Naive thymus-derived CD4-positive, alpha-beta T cell (primary cell): Measurements from ENCODE around the gene KIAA0232. TPM values are rescaled to one million over a fixed set of nuclear protein-coding genes. Genes with fewer than 3 reads are reported as not detected.

Source experiments
- ATAC-seq: fragments of 150-1000 bp; cut with Tn5 transposase; 2 replicates; pipeline ENCODE4 v1.10.0; 2021; ENCODE audit warnings: mild to moderate bottlenecking, moderate library complexity
- CTCF ChIA-PET: fragments of 350-600 bp; sonication (Branson Sonifier 250); formaldehyde crosslinking; loops from one replicate; lab custom pipeline; 2021; ENCODE audit warnings: antibody characterized with exemption; lab: Charles Lee
- POLR2A ChIA-PET: fragments of 350-600 bp; sonication (Branson Sonifier 250); formaldehyde crosslinking; loops from one replicate; lab custom pipeline; 2021; ENCODE audit warnings: antibody characterized with exemption, inconsistent platforms; lab: Charles Lee
- DNase-seq, 9 donors: peaks; one replicate each; pipeline versions ENCODE4 v3.0.0 to v3.0.0-alpha.2; 2020 to 2022; ENCODE audit warnings: mixed read lengths in 1 of 9
- H3K27ac ChIP-seq: one replicate; pipeline ENCODE4 v1.7.0; 2013; ENCODE audit warnings: mild to moderate bottlenecking, low read depth, low read length, moderate library complexity
- H3K27me3 ChIP-seq, 2 donors: one replicate each; pipeline ENCODE4 v1.7.0; 2013; ENCODE audit warnings: low read length in 2 of 2, mild to moderate bottlenecking in 2 of 2, moderate library complexity in 2 of 2; ENCODE audit not compliant: control insufficient read depth in 2 of 2, insufficient read depth in 2 of 2
- H3K36me3 ChIP-seq, 3 experiments: 1 replicate in 2 of 3; 2 replicates in 1 of 3; pipeline ENCODE4 v1.7.0; 2013; ENCODE audit warnings: low read length in 3 of 3, mild to moderate bottlenecking in 3 of 3, moderate library complexity in 1 of 3; ENCODE audit not compliant: insufficient read depth in 3 of 3, control insufficient read depth in 2 of 3
- H3K4me1 ChIP-seq, 2 donors: one replicate each; pipeline ENCODE4 v1.7.0; 2013; ENCODE audit warnings: low read length in 2 of 2, mild to moderate bottlenecking in 2 of 2, moderate library complexity in 1 of 2; ENCODE audit not compliant: control insufficient read depth in 2 of 2, insufficient read depth in 2 of 2
- H3K4me3 ChIP-seq: 2 replicates; pipeline ENCODE4 v1.7.0; 2013; ENCODE audit warnings: mild to moderate bottlenecking, low read length
- H3K9me3 ChIP-seq, 3 experiments: 1 replicate in 2 of 3; 2 replicates in 1 of 3; pipeline ENCODE4 v1.7.0; 2013; ENCODE audit warnings: low read length in 3 of 3; ENCODE audit not compliant: control insufficient read depth in 2 of 3
- H3K27ac Mint-ChIP-seq, 9 donors: one replicate each; pipeline ENCODE4 v1.8.0; 2020 to 2022; ENCODE audit warnings: mixed read lengths in 9 of 9, mild to moderate bottlenecking in 8 of 9, moderate library complexity in 5 of 9, inconsistent platforms in 2 of 9
- H3K27me3 Mint-ChIP-seq, 5 donors: one replicate each; pipeline ENCODE4 v1.8.0; 2021 to 2022; ENCODE audit warnings: mixed read lengths in 5 of 5, mild to moderate bottlenecking in 1 of 5
- H3K36me3 Mint-ChIP-seq, 5 donors: one replicate each; pipeline ENCODE4 v1.8.0; 2020 to 2022; ENCODE audit warnings: mixed read lengths in 5 of 5, mild to moderate bottlenecking in 3 of 5, inconsistent platforms in 1 of 5
- H3K4me1 Mint-ChIP-seq, 7 donors: one replicate each; pipeline ENCODE4 v1.8.0; 2020 to 2022; ENCODE audit warnings: mixed read lengths in 7 of 7, mild to moderate bottlenecking in 3 of 7, inconsistent platforms in 1 of 7
- H3K4me3 Mint-ChIP-seq, 10 donors: one replicate each; pipeline ENCODE4 v1.8.0; 2020 to 2022; ENCODE audit warnings: mild to moderate bottlenecking in 10 of 10, mixed read lengths in 10 of 10, moderate library complexity in 6 of 10, inconsistent platforms in 2 of 10
- H3K9me3 Mint-ChIP-seq, 11 donors: one replicate each; pipeline ENCODE4 v1.8.0; 2020 to 2022; ENCODE audit warnings: mixed read lengths in 11 of 11, mild to moderate bottlenecking in 4 of 11, inconsistent platforms in 1 of 11, moderate library complexity in 1 of 11
- intact Hi-C, 2 donors: fragments of 100-400 bp; cut with micrococcal nuclease; formaldehyde crosslinking; loops; one replicate each; pipeline ENCODE4 v1.15.1; 2023
- polyA plus RNA-seq, 2 donors: library from polyadenylated mRNA; unstranded; fragments of 300-500 nt; fragmentation: Illumina TruSeq; gene quantifications; one replicate each; pipeline ENCODE4 v1.2.3, GENCODE V29; 2021
- total RNA-seq, 6 experiments: library from RNA in 5 of 6; stranded (reverse) in 5 of 6; gene quantifications; 1 replicate in 5 of 6; 2 replicates in 1 of 6; pipeline ENCODE4 v1.2.3 and lab custom pipeline; 2021 to 2026

KIAA0232 gene
- total and polyA plus RNA-seq, 7 experiments from 2014 or later, result 12.0 to 24.2 (median 17.2) TPM

- POLR2A ChIA-PET, result interaction anchor here (0.6 to 7.1 kb wide), 9 partner anchors 10 to 155 kb away, joined by 3 to 62 read pairs (median 4); partner anchors contain the start of gene GRPEL1
- CTCF ChIA-PET, result interaction anchor here (0.6 to 1.6 kb wide), 4 partner anchors 23 to 876 kb away, joined by 3 to 5 read pairs (median 3); no protein-coding TSS in a partner anchor
- peaks cover 71 to 84% (median 75%) of the 10 kb centered on the region in 7 donors for H3K4me1 Mint-ChIP-seq
- Histone ChIP-seq H3K27ac (no peak overlapping the region), H3K36me3 (peaks cover 0 to 9% (median 0%) of the 10 kb centered on the region in 3 experiments), H3K4me1 (peaks cover 45 to 57% of the 10 kb centered on the region in 2 donors), H3K9me3 (no peaks in the 10 kb centered on the region), H3K4me3 (no peak overlapping the region), H3K27me3 (no peaks in the 10 kb centered on the region)
- peaks cover 0 to 11% (median 0%) of the 10 kb centered on the region in 5 donors for H3K36me3 Mint-ChIP-seq
- peak overlapping the region in 5 of 9 donors; percentile 19 to 97 (median 36) for H3K27ac Mint-ChIP-seq
- H3K4me3 Mint-ChIP-seq, result peak overlapping the region in 3 of 10 donors; percentile 54 to 95 (median 62)
- no peaks in the 10 kb centered on the region for H3K9me3 Mint-ChIP-seq
- DNase-seq, result no peak
- ATAC-seq, result no peak
- intact Hi-C loops, result no loop called here
- H3K27me3 Mint-ChIP-seq, result no peaks in the 10 kb centered on the region
Measured at GRCh38 chr4:6913350-6913905, 130.9 kb downstream of the KIAA0232 start.

- POLR2A ChIA-PET, result interaction anchor here (0.8 to 7.1 kb wide), 3 partner anchors 25 to 154 kb away, joined by 3 to 59 read pairs (median 7); partner anchors contain the start of gene GRPEL1
- H3K9me3 ChIP-seq, result no peaks in the 10 kb centered on the region
- H3K4me3 Mint-ChIP-seq, result peak overlapping the region in 2 of 10 donors; percentile 2 to 35
- no peak overlapping the region for H3K27ac ChIP-seq
- H3K4me3 ChIP-seq, result no peak overlapping the region
- H3K27ac Mint-ChIP-seq, result peak overlapping the region in 6 of 9 donors; percentile 29 to 97 (median 50)
- CTCF ChIA-PET, result interaction anchor here (0.5 to 0.6 kb wide), 2 partner anchors 150 to 875 kb away, joined by 3 read pairs; no protein-coding TSS in a partner anchor
- ATAC-seq (no peak), DNase-seq (no peak)
- intact Hi-C loops, result no loop called here
- peaks cover 73 to 86% (median 76%) of the 10 kb centered on the region in 7 donors for H3K4me1 Mint-ChIP-seq
- no peaks in the 10 kb centered on the region for H3K27me3 ChIP-seq
- peaks cover 0 to 11% (median 0%) of the 10 kb centered on the region in 5 donors for H3K36me3 Mint-ChIP-seq
- H3K9me3 Mint-ChIP-seq, result no peaks in the 10 kb centered on the region
- no peaks in the 10 kb centered on the region for H3K27me3 Mint-ChIP-seq
- peaks cover 0 to 4% (median 0%) of the 10 kb centered on the region in 3 experiments for H3K36me3 ChIP-seq
- peaks cover 44 to 61% of the 10 kb centered on the region in 2 donors for H3K4me1 ChIP-seq
Measured at GRCh38 chr4:6914448-6914847, 131.9 kb downstream of the KIAA0232 start.

GRCh38 chr4:6915041-6916005 is 132.8 kb downstream of the KIAA0232 start:
- CTCF ChIA-PET, result interaction anchor here (0.5 to 1.2 kb wide), 6 partner anchors 22 to 256 kb away, joined by 3 to 4 read pairs (median 4); no protein-coding TSS in a partner anchor
- H3K27me3 ChIP-seq, result no peaks in the 10 kb centered on the region
- intact Hi-C loops, result loop anchor here in 1 of 2 donors (2.0 kb wide), 1 partner anchor 27 kb away; no protein-coding TSS in a partner anchor
- ATAC-seq (no peak), DNase-seq (no peak)
- H3K4me3 ChIP-seq, result no peak overlapping the region
- H3K27ac ChIP-seq, result no peak overlapping the region
- H3K4me1 ChIP-seq, result peaks cover 43 to 66% of the 10 kb centered on the region in 2 donors
- peaks cover 76 to 91% (median 81%) of the 10 kb centered on the region in 7 donors for H3K4me1 Mint-ChIP-seq
- H3K27me3 Mint-ChIP-seq, result no peaks in the 10 kb centered on the region
- no peaks in the 10 kb centered on the region for H3K9me3 Mint-ChIP-seq
- peak overlapping the region in 5 of 10 donors; percentile 21 to 73 (median 59) for H3K4me3 Mint-ChIP-seq
- no peaks in the 10 kb centered on the region for H3K9me3 ChIP-seq
- peak overlapping the region in 7 of 9 donors; percentile 59 to 97 (median 80) for H3K27ac Mint-ChIP-seq
- H3K36me3 Mint-ChIP-seq, result peaks cover 0 to 11% (median 0%) of the 10 kb centered on the region in 5 donors
- POLR2A ChIA-PET, result interaction anchor here (0.6 to 4.4 kb wide), 5 partner anchors 9 to 72 kb away, joined by 3 to 41 read pairs (median 5); no protein-coding TSS in a partner anchor
- peaks cover 0 to under 1% (median 0%) of the 10 kb centered on the region in 3 experiments for H3K36me3 ChIP-seq

- DNase-seq (no peak), ATAC-seq (no peak)
- no peaks in the 10 kb centered on the region for H3K27me3 Mint-ChIP-seq
- peak overlapping the region; percentile 24 for H3K4me3 ChIP-seq
- H3K27me3 ChIP-seq, result no peaks in the 10 kb centered on the region
- no peaks in the 10 kb centered on the region for H3K9me3 ChIP-seq
- POLR2A ChIA-PET, result interaction anchor here (0.6 to 4.4 kb wide), 6 partner anchors 10 to 71 kb away, joined by 3 to 41 read pairs (median 4); no protein-coding TSS in a partner anchor
- no peaks in the 10 kb centered on the region for H3K36me3 ChIP-seq
- H3K4me1 Mint-ChIP-seq, result peaks cover 73 to 91% (median 80%) of the 10 kb centered on the region in 7 donors
- H3K4me3 Mint-ChIP-seq, result peak overlapping the region in 9 of 10 donors; percentile 55 to 77 (median 73)
- H3K36me3 Mint-ChIP-seq, result peaks cover 0 to 11% (median 0%) of the 10 kb centered on the region in 5 donors
- H3K27ac ChIP-seq, result peak overlapping the region; percentile 78
- CTCF ChIA-PET, result interaction anchor here (0.6 to 1.6 kb wide), 8 partner anchors 10 to 257 kb away, joined by 3 to 8 read pairs (median 4); partner anchors contain the start of gene TADA2B
- H3K4me1 ChIP-seq, result peaks cover 35 to 62% of the 10 kb centered on the region in 2 donors
- H3K27ac Mint-ChIP-seq, result peak overlapping the region; percentile 77 to 98 (median 96)
- H3K9me3 Mint-ChIP-seq, result no peaks in the 10 kb centered on the region
- intact Hi-C loops, result loop anchor here in 1 of 2 donors (2.0 kb wide), 1 partner anchor 27 kb away; no protein-coding TSS in a partner anchor
Measured at GRCh38 chr4:6916069-6916586, 133.6 kb downstream of the KIAA0232 start.

GRCh38 chr4:6916587-6917460 is 134.3 kb downstream of the KIAA0232 start:
- H3K27ac Mint-ChIP-seq, result peak overlapping the region; percentile 89 to 98 (median 96)
- Histone ChIP-seq H3K27me3 (no peaks in the 10 kb centered on the region), H3K4me3 (peak overlapping the region; percentile 24), H3K9me3 (no peaks in the 10 kb centered on the region), H3K36me3 (no peaks in the 10 kb centered on the region), H3K4me1 (peaks cover 35 to 56% of the 10 kb centered on the region in 2 donors), H3K27ac (peak overlapping the region; percentile 78)
- peaks cover 67 to 87% (median 75%) of the 10 kb centered on the region in 7 donors for H3K4me1 Mint-ChIP-seq
- CTCF ChIA-PET, result interaction anchor here (0.6 to 1.6 kb wide), 7 partner anchors 10 to 197 kb away, joined by 3 to 8 read pairs (median 4); partner anchors contain the start of gene TADA2B
- peak overlapping the region; percentile 55 to 77 (median 72) for H3K4me3 Mint-ChIP-seq
- POLR2A ChIA-PET, result interaction anchor here (0.6 to 4.4 kb wide), 7 partner anchors 10 to 70 kb away, joined by 3 to 41 read pairs (median 6); no protein-coding TSS in a partner anchor
- H3K27me3 Mint-ChIP-seq, result no peaks in the 10 kb centered on the region
- H3K9me3 Mint-ChIP-seq, result no peaks in the 10 kb centered on the region
- intact Hi-C loops, result loop anchor here in 1 of 2 donors (2.0 kb wide), 1 partner anchor 26 kb away; no protein-coding TSS in a partner anchor
- DNase-seq, result peak in 3 of 9 donors; percentile 23 to 58 (median 55)
- peak; percentile 71 for ATAC-seq
- H3K36me3 Mint-ChIP-seq, result peaks cover 0 to 9% (median 0%) of the 10 kb centered on the region in 5 donors
